ENCODE data around the gene BPIFB6. TPM values are rescaled to one million over a fixed set of nuclear protein-coding genes. Genes with fewer than 3 reads are reported as not detected.

BPIFB6 gene
- total RNA-seq, 1 donor from 2014 or later: not detected

- Mint-ChIP-seq H3K4me3 (ENCODE audit: unreplicated experiment) (no peak overlapping the region), H3K4me1 (ENCODE audit: low read depth) (no peaks in the 10 kb centered on the region)
- DNase-seq (ENCODE audit: low spot score): peak; percentile 68
Observed at GRCh38 chr20:33059136-33059535, 27.7 kb downstream of the BPIFB6 start.

GRCh38 chr20:33059741-33060390 is 28.4 kb downstream of the BPIFB6 start:
- Mint-ChIP-seq H3K4me3 (ENCODE audit: unreplicated experiment) (no peak overlapping the region), H3K36me3 (ENCODE audit: low read depth) (no peaks in the 10 kb centered on the region), H3K27me3 (ENCODE audit: low read depth) (peaks cover 28% of the 10 kb centered on the region), H3K4me1 (ENCODE audit: low read depth) (no peaks in the 10 kb centered on the region), H3K27ac (ENCODE audit: unreplicated experiment) (no peak overlapping the region), H3K9me3 (ENCODE audit: low read depth) (no peaks in the 10 kb centered on the region)
- TF ChIP-seq, protein P1, sequence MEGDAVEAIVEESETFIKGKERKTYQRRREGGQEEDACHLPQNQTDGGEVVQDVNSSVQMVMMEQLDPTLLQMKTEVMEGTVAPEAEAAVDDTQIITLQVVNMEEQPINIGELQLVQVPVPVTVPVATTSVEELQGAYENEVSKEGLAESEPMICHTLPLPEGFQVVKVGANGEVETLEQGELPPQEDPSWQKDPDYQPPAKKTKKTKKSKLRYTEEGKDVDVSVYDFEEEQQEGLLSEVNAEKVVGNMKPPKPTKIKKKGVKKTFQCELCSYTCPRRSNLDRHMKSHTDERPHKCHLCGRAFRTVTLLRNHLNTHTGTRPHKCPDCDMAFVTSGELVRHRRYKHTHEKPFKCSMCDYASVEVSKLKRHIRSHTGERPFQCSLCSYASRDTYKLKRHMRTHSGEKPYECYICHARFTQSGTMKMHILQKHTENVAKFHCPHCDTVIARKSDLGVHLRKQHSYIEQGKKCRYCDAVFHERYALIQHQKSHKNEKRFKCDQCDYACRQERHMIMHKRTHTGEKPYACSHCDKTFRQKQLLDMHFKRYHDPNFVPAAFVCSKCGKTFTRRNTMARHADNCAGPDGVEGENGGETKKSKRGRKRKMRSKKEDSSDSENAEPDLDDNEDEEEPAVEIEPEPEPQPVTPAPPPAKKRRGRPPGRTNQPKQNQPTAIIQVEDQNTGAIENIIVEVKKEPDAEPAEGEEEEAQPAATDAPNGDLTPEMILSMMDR (IDR thresholded peaks at IDR 0.05): no peak
- peak; percentile 77 for DNase-seq (ENCODE audit: low spot score)

More at GRCh38 chr20:33059136-33059535, 27.7 kb downstream of the BPIFB6 start:
- Mint-ChIP-seq H3K9me3 (ENCODE audit: low read depth) (no peaks in the 10 kb centered on the region), H3K27me3 (ENCODE audit: low read depth) (peaks cover 35% of the 10 kb centered on the region), H3K36me3 (ENCODE audit: low read depth) (no peaks in the 10 kb centered on the region), H3K27ac (ENCODE audit: unreplicated experiment) (no peak overlapping the region)
- TF ChIP-seq, protein P1 (IDR thresholded peaks at IDR 0.05): no peak

DNA sequence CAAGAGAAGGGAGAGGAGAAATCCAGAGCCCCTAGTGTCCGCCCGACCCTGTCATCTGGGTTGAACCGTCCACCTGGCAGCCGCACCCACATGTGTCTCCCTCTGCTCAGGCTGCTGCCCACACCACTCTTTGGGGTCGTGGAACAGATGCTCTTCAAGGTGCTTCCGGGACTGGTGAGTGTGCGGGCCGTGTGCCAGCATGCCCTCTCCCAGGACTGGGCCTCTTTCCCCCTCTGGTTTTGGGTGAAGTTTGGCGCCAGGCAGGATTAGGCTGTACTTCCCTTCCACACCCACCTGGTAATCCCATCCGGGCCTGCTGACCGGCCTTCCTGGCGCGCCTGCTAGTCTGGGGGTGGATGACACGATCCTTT is 30.2 kb downstream of the BPIFB6 start:
- Mint-ChIP-seq H3K27ac (ENCODE audit: unreplicated experiment) (no peak overlapping the region), H3K36me3 (ENCODE audit: low read depth) (no peaks in the 10 kb centered on the region), H3K4me3 (ENCODE audit: unreplicated experiment) (no peak overlapping the region), H3K9me3 (ENCODE audit: low read depth) (no peaks in the 10 kb centered on the region), H3K27me3 (ENCODE audit: low read depth) (peaks cover 20% of the 10 kb centered on the region), H3K4me1 (ENCODE audit: low read depth) (no peaks in the 10 kb centered on the region)
- DNase-seq (ENCODE audit: low spot score): no peak
- TF ChIP-seq, protein P1 (IDR thresholded peaks at IDR 0.05): no peak

GRCh38 chr20:33062105-33062824 is 30.8 kb downstream of the BPIFB6 start:
- no peak overlapping the region for H3K27ac Mint-ChIP-seq (ENCODE audit: unreplicated experiment)
- peaks cover 22% of the 10 kb centered on the region for H3K27me3 Mint-ChIP-seq (ENCODE audit: low read depth)
- no peaks in the 10 kb centered on the region for H3K4me1 Mint-ChIP-seq (ENCODE audit: low read depth)
- peak; percentile 32 for DNase-seq (ENCODE audit: low spot score)
- no peaks in the 10 kb centered on the region for H3K36me3 Mint-ChIP-seq (ENCODE audit: low read depth)
- no peak overlapping the region for H3K4me3 Mint-ChIP-seq (ENCODE audit: unreplicated experiment)
- TF ChIP-seq, protein P1 (IDR thresholded peaks at IDR 0.05): no peak
- no peaks in the 10 kb centered on the region for H3K9me3 Mint-ChIP-seq (ENCODE audit: low read depth)

DNA sequence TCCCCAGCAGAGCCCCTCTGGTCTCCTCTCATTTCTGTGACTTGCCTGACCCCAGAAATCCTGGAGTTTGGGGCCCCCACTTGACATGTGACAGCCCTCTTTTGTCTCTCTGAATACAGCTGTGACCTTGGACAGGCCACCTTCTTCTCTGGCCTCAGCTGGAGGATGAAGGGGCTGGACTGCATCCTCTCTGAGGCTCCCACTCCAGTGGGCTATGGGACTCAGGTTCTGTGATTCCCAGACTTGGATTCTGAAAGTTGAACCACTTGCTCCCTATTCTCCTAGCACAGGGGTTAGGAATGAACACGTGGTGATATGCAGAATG is 31.3 kb downstream of the BPIFB6 start:
- Mint-ChIP-seq H3K4me1 (ENCODE audit: low read depth) (no peaks in the 10 kb centered on the region), H3K36me3 (ENCODE audit: low read depth) (no peaks in the 10 kb centered on the region), H3K4me3 (ENCODE audit: unreplicated experiment) (no peak overlapping the region), H3K27me3 (ENCODE audit: low read depth) (peaks cover 20% of the 10 kb centered on the region), H3K27ac (ENCODE audit: unreplicated experiment) (no peak overlapping the region), H3K9me3 (ENCODE audit: low read depth) (no peaks in the 10 kb centered on the region)
- DNase-seq (ENCODE audit: low spot score): peak; percentile 13
- TF ChIP-seq, protein P1 (IDR thresholded peaks at IDR 0.05): no peak

Measured in chondrocyte (in vitro differentiated cells).